ENCODE results near the gene MAPKAPK5. TPM values are rescaled to one million over a fixed set of nuclear protein-coding genes. Genes with fewer than 3 reads are reported as not detected.

The MAPKAPK5 gene
- total RNA-seq, 1 donor from 2014 or later: 49.6 TPM

GRCh38 chr12:111873113-111873512 lies 31.1 kb downstream of the MAPKAPK5 start:
- intact Hi-C loops (cut with micrococcal nuclease): no loop called here

DNA sequence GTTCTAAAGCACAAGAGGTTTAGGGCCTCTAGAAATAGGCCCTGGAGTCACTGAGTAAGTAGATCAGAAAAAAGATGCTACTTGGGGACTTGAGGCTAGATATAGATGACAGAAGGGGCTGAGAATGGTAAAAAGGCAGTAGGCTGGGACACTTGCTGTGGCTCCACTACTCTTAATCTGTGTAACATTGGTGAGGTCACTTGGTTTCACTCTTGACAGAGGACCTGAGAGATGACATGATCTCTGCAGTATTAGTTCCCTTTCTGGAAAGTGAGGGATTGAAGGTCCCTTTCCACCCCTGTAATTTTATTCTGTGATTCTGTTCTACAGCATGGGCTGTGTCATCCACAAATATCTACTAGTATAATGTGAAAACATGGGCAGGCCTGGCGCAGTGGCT lies 39.7 kb downstream of the MAPKAPK5 start:
- intact Hi-C loops (cut with micrococcal nuclease): no loop called here

- intact Hi-C loops (cut with micrococcal nuclease): no loop called here
Observed at GRCh38 chr12:111886662-111887545, 44.9 kb downstream of the MAPKAPK5 start.

DNA sequence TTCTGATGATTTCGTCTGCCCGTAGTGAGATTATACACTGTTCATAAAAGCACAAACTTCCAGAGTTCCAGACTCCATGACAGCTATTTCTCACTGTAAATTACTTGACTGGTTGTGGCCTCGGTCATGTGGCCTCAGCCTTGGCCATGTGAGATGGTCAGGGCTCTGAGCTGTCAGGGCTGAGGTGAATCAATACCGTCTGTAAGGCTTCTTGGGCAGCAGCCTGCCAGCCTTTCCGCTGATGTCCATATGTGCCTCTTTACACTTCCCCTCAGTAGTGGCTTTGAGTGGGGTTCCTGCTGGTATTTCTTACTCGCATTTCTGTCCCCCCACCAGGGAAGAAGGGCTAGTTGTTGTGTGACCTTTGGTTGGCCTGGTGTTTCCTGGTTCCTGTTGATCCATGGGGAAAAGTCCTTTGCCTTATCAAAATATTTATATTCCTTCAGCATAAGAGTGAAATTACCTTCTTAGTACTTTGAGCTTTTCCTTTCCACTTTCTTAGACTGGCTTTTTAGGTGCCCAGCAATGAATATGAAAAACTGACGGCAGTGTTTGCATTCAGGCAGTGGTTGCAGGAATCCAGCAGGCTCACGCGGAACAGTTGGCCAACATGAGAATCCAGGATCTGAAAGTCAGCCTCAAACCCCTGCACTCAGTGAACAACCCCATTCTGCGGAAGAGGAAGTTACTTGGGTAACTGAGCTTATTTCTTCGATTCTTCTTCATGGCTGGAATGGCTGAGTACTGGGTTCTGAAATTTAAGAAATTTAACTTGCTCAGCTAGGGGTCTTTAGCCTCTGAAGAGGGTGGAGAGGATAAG lies 46.1 kb downstream of the MAPKAPK5 start:
- intact Hi-C loops (cut with micrococcal nuclease): no loop called here

GRCh38 chr12:111893287-111893686 lies 51.3 kb downstream of the MAPKAPK5 start:
- intact Hi-C loops (cut with micrococcal nuclease): no loop called here

- intact Hi-C loops (cut with micrococcal nuclease): no loop called here
Observed at GRCh38 chr12:111894556-111894955, 52.5 kb downstream of the MAPKAPK5 start.

DNA sequence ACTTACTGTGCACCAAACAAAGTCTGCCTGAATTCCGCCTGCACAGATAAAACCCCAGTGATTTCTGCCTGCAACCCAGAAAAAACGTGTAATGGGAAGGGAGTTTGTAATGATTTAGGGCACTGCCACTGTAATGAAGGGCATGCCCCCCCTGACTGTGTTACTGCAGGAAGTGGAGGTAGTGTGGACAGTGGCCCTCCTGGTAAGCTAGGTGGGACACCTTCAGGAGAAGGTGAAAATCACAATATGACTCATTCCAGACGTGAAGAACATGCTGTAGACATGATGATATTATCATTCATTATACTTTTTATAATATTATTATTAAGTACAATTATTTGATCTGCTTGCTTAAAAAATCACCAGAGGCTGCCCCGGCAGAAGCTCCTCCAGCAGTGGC lies 59.2 kb downstream of the MAPKAPK5 start:
- intact Hi-C loops (cut with micrococcal nuclease): no loop called here

- intact Hi-C loops (cut with micrococcal nuclease): no loop called here
Observed at GRCh38 chr12:111904446-111904975, 62.5 kb downstream of the MAPKAPK5 start.

- intact Hi-C loops (cut with micrococcal nuclease): no loop called here
Observed at GRCh38 chr12:111905502-111905901, 63.5 kb downstream of the MAPKAPK5 start.

DNA sequence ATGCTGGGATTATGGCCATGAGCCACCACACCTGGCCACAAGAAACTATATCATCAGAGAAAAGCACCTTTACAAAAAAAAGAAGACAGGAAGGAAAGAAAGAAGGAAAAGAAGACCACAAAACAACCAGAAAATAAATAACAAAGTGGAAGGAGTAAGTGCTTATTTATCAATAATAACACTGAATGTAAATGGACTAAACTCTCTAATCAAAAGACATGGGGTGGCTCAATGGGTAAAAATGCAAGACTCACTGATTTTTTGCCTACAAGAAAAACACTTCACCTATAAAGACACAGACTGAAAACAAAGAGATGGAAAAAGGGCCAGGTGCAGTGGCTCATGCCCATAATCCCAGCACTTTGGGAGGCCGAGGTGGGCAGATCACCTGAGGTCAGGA lies 65.7 kb downstream of the MAPKAPK5 start:
- intact Hi-C loops (cut with micrococcal nuclease): no loop called here

- intact Hi-C loops (cut with micrococcal nuclease): no loop called here
Observed at GRCh38 chr12:111925171-111925570, 83.1 kb downstream of the MAPKAPK5 start.

DNA sequence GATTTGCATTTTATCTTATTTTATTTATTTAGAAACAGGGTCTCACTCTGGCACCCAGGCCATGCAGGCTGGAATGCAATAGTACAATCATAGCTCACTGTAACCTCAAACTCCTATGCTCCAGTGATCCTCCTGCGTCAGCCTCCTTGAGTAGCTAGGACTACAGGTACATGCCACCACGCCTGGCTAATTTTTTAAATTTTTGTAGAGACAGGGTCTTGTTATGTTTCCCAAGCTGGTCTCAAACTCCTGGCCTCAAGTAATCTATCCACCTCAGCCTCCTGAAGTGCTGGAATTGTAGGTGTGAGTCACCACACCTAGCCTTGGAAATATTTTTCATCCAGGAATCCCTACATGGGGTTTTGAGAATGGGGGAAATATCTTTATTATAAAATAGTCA lies 84.6 kb downstream of the MAPKAPK5 start:
- intact Hi-C loops (cut with micrococcal nuclease): no loop called here

GRCh38 chr12:111927346-111927745 lies 85.3 kb downstream of the MAPKAPK5 start:
- intact Hi-C loops (cut with micrococcal nuclease): no loop called here

DNA sequence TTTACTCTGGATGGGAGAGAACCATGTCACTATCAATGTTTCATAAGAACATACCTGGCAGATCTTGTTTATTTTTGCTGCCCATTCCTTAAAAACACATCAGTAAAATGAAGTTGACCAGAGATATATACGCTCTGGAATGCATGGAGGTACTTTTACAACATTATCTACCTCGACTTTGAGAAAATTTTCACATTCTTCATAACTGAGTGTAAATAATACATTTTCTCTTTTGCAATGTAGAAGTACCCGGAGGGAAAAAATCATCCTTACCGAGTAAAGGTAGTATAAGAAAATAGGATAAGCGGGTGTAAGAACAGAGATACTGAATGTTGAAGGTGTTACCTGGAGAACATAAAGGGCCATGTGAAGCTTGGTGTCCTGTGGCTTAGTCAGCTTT lies 90.2 kb downstream of the MAPKAPK5 start:
- intact Hi-C loops (cut with micrococcal nuclease): no loop called here

GRCh38 chr12:111936869-111937268 lies 94.8 kb downstream of the MAPKAPK5 start:
- intact Hi-C loops (cut with micrococcal nuclease): no loop called here

DNA sequence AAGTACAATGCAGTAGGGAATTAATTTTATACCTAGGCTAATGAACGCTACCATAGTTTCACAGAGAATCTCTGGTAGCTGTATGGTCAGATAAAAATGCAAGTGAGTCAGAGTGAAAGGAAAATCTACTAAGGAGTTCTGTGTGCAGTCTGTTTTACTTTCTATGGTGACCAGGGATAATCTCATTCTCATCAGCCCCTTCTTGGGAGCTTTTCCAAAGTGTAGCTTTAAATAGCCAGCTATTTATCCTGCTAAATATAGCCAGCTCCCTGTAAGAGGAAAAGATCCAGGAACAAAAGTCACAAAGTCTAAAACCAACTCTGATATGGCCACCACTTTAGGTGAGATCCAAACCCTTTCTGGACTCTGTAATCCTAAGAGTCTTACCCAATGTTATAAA lies 95.4 kb downstream of the MAPKAPK5 start:
- intact Hi-C loops (cut with micrococcal nuclease): no loop called here

DNA sequence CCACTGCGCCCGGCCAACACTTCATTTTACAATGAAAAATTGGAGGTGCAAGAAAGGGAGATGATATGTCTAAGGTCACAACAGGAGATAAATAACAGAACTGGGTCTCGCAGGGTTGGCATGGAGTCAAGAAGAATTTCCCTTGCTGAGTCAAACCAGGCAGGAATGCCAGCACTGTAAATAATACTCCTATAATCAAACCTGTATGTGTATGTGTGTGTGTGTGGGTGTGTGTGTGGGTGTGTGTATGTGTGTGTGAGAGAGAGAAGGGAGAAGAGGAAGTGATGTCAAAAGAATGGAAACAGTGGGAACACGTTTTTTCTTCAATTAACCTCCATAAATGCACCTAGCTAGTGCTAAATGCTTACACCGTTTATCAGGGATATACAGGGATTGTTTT lies 100.5 kb downstream of the MAPKAPK5 start:
- intact Hi-C loops (cut with micrococcal nuclease): no loop called here

DNA sequence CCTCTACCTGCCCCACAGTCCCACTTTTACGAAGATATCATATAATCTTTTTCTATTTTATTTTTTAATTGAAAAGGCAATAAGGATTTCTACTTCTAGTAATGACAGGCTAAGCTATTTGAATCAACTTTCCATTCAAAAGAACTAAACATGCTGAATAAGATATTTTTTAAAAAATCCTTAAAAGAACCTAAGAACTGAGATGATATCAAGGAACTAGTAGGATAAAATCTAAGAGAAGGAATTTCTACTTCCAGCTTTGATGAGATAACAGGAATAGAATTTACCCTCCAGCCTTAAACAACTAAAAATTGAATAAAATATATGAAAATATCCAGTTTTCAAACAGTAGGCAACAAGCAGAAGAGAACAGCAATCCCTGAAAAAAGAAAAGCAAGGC lies 101.9 kb downstream of the MAPKAPK5 start:
- intact Hi-C loops (cut with micrococcal nuclease): loop anchor here (2.0 kb wide), 1 partner anchor 187 kb away; no protein-coding TSS in a partner anchor

DNA sequence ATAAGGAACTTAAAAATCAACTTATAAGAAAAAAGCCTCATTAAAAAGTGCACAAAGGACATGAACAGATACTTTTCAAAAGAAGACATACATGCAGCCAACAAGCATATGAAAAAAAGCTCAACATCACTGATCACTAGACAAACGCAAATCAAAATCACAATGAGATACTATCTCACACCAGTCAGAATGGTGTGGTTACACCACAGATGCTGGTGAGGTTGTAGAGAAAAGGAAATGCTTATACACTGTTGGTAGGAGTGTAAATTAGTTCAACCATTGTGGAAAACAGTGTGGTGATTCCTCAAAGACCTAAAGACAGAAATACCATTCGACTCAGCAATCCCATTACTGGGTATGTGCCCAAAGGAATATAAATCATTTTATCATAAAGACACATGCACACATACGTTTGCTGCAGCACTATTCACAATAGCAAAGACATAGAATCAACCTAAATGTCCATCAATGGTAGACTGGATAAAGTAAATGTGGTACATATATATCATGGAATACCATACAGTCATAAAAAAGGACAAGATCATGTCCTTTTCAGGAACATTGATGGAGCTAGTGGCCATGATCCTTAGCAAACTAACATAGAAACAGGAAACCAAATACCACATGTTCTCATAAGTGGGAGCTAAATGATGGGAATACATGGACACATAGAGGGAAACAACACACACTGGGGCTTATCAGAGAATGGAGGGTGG lies 109.1 kb downstream of the MAPKAPK5 start:
- intact Hi-C loops (cut with micrococcal nuclease): loop anchor here (1.0 to 5.0 kb wide), 3 partner anchors 43 to 109 kb away; partner anchors contain the start of gene MAPKAPK5

Measured in T-helper 1 cell treated with Interleukin-12 subunit alpha and Interleukin-12 subunit beta and Interleukin-4 antibody, amounts not matched to agents 30 ng/mL and 1 ng/mL, for 36 hours (primary cell).